ENCODE measurements around the gene ZC3H10. TPM values are rescaled to one million over a fixed set of nuclear protein-coding genes. Genes with fewer than 3 reads are reported as not detected.
"Not testable (repeated sequence)": the region's sequence is repeated elsewhere in the genome, so short reads cannot be mapped to it uniquely, and the experiment has no call there.

The ZC3H10 gene
- total RNA-seq, 2 donors from 2014 or later, result 7.1 to 15.0 TPM

DNA sequence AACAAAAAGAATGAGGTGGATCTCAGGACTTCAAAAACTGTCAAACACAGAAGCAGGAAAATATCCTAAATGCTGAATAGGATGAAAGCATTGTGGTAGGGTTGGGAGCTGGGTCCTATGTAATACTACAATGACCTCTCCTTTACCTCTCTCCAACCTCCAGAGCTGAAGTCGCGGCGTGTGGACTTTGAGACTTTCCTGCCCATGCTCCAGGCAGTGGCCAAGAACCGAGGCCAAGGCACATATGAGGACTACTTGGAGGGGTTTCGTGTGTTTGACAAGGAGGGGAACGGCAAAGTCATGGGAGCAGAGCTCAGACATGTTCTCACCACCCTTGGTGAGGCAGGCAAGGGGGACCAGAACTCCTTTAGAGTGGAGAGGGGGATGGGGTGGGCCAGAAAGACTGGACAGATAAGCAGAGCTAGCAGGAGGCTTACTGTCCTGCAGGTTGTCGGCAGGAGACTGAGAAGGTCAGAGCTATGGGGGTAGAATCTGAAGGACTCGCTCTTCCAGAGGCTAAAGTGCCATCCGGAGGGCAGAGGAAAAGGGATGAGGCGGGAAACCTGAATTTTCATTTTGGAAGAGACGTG lies 37.3 kb downstream of the ZC3H10 start:
- Mint-ChIP-seq H3K36me3 (peaks cover 29 to 52% of the 10 kb centered on the region in 2 donors), H3K27ac (peak overlapping the region in 1 of 2 donors; percentile 2), H3K9me3 (no peaks in the 10 kb centered on the region)
- DNase-seq (ENCODE audit: low spot score in 2 of 2) (no peak), ATAC-seq (no peak)

DNA sequence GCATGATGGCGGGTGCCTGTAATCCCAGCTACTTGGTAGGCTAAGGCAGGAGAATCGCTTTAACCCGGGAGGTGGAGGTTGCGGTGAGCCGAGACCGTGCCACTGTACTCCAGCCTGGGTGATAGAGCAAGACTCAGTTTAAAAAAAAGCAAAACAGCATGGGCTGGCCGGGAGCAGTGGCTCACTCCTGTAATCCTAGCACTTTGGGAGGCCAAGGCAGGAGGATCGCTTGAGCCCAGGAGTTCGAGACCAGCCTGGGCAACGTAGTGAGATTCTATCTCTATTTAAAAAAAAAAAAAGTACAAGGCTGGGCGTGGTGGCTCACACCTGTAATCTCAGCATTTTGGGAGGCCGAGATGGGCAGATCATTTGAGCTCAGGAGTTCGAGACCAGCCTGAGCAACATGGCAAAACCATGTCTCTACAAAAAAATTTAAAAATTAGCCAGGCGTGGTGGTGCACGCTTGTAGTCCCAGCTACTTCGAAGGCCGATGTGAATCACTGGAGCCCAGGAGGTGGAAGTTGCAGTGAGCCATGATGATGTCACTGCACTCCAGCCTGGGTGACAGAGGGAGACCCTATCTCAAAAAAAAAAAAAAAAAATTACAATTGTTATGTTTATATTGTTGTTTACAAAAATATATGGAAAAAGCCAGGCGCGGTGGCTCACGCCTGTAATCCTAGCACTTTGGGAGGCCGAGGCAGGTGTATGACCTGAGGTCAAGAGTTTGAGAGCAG lies 38.6 kb downstream of the ZC3H10 start:
- peak overlapping the region; percentile 95 to 96 for H3K27ac Mint-ChIP-seq
- H3K36me3 Mint-ChIP-seq, result peaks cover 42 to 65% of the 10 kb centered on the region in 2 donors
- H3K9me3 Mint-ChIP-seq; ATAC-seq; DNase-seq (ENCODE audit: low spot score in 2 of 2): not testable (repeated sequence)

DNA sequence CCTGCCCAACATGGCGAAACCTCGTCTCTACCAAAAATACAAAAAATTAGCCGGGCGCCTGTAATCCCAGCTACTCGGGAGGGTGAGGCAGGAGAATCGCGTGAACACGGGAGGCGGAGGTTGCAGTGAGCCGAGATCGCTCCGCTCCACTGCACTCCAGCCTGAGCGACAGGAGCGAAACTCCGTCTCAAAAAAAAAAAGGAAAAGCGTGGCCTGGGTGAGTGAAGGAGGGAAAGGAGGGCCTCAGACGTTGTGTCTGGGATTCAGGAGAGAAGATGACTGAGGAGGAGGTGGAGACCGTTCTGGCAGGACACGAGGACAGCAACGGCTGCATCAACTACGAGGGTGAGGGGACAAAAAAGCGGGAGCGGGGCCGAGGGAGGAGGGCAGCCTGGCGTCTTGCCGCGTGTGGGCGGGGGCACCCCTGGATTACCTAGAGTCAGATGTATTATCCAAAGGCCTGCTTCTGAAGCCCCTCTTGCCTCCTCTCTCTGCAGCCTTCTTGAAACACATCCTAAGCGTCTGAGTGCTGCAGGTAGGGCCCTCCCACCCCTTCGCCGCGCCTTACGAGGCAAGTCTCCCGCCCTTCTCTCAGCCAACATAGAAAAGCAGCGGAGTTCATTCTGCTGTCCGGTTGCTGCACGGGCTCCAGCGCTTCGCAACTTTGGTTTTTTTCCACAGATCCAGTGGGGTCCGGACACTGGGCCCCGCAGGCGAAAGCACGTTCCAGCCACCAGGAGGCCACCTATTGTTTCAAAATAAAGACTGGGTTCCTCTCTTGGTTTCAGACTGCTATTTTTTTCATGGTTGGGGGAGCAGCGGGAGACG lies 39.3 kb downstream of the ZC3H10 start:
- H3K27ac Mint-ChIP-seq, result peak overlapping the region; percentile 95 to 96
- peak in 1 of 2 donors; percentile 53 for DNase-seq (ENCODE audit: low spot score in 2 of 2)
- peaks cover 42 to 65% of the 10 kb centered on the region in 2 donors for H3K36me3 Mint-ChIP-seq
- peak; percentile 17 to 59 for ATAC-seq
- H3K9me3 Mint-ChIP-seq, result no peaks in the 10 kb centered on the region

DNA sequence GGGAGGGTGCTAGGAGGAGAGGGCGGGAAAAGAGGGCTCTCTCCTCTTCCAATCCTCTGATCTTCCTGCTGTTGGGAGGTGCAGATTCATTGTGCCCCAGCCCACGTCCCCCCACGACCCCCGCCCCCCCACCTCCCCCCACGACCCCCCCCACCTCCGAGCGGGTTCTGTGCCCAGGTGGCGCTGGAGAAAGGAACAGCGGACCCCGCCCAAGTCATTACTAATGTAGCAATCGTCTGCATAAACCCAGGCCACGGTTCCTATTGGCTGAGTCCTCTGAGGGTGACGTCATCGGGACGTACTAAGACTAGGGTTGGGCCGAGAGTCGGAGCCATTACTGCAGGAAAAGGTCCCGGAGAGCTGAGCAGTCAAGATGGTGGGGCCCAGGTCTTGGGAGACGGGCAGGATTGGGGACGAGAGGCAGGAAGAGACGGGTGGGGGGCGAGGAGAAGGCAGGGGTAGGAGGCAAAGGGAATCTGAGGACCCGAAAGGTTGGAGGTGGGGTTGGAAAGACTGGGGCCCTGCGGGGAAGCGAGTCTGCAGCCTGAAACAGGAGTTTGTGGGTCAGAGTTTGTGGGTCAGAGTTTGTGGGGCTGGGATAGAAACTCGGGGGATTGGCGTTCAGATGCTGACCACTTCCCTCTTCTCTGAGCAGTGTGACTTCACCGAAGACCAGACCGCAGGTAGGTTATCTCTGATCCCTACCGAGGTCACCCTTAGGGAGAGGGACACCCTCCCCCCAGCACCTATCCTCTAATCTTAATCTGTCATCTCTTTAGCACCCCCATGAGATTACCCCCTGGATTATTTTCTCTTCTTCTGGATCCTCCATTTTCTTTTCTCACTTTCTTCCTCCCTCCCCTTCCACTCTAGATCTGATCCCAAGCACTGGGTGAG lies 40.2 kb downstream of the ZC3H10 start, which contains the start of gene MYL6:
TSS of gene MYL6 (plus strand) at position 331 of the 897 bp plus-strand sequence. CDS start at position 374, 43 bp downstream.
- H3K27ac Mint-ChIP-seq, result peak within 1 kb of the TSS; percentile 95 to 98
- ATAC-seq (peak; percentile 86 to 92), DNase-seq (ENCODE audit: low spot score in 2 of 2) (peak; percentile 87 to 92)
- H3K36me3 Mint-ChIP-seq, result peaks cover 42 to 62% of the 10 kb centered on the region in 2 donors
- no peaks in the 10 kb centered on the region for H3K9me3 Mint-ChIP-seq

DNA sequence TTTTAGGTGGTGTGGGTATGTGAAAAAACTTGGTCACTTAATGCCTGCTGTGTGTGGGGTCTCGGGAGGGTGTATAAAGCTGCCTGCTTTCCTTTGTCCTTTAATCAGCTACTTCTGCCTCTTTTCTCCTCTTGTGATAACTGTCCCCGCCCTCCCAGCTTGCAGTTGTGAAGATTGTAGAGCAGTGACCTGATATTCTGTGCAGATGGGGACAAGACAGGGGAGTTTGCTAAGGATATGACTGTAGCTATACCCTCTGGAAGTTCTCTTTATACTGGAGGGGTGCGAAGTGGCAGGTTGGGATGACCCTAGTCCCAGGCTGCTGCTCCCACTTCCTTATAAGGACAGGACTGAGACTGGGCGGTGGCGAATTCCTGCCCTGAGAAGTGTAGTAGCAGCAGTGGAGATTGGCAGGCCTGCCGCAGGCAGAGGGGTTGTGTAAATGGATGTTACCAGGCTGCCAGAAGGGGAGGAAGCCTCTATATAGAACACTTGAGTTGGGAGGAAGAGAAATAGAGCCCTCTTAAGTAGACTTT lies 40.9 kb downstream of the ZC3H10 start:
- Mint-ChIP-seq H3K36me3 (peaks cover 42 to 62% of the 10 kb centered on the region in 2 donors), H3K27ac (peak overlapping the region; percentile 95 to 98), H3K9me3 (no peaks in the 10 kb centered on the region)
- peak in 1 of 2 donors; percentile 17 for ATAC-seq
- DNase-seq (ENCODE audit: low spot score in 2 of 2), result no peak

DNA sequence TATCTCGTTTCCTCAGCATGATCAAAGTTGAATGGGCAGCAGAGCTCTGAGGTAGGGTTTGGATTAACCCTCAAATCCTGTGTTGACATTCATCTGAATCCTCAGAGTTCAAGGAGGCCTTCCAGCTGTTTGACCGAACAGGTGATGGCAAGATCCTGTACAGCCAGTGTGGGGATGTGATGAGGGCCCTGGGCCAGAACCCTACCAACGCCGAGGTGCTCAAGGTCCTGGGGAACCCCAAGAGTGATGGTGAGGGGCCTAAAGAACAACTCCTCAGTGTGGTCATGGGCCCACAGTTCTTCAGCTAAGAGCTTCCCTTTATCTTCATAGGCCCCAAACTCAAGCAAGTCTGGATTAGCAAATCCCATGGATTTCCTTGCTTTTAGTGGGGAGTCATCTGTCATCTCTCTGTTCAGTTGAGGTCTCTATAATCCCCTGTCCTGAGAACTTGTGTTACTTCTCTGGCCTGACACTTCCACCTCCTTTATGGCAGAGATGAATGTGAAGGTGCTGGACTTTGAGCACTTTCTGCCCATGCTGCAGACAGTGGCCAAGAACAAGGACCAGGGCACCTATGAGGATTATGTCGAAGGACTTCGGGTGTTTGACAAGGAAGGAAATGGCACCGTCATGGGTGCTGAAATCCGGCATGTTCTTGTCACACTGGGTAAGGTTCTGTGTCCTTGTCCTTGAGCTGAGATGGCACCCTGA lies 41.6 kb downstream of the ZC3H10 start:
- ATAC-seq (no peak), DNase-seq (ENCODE audit: low spot score in 2 of 2) (no peak)
- peaks cover 42 to 62% of the 10 kb centered on the region in 2 donors for H3K36me3 Mint-ChIP-seq
- no peaks in the 10 kb centered on the region for H3K9me3 Mint-ChIP-seq
- H3K27ac Mint-ChIP-seq, result peak overlapping the region; percentile 95 to 98

DNA sequence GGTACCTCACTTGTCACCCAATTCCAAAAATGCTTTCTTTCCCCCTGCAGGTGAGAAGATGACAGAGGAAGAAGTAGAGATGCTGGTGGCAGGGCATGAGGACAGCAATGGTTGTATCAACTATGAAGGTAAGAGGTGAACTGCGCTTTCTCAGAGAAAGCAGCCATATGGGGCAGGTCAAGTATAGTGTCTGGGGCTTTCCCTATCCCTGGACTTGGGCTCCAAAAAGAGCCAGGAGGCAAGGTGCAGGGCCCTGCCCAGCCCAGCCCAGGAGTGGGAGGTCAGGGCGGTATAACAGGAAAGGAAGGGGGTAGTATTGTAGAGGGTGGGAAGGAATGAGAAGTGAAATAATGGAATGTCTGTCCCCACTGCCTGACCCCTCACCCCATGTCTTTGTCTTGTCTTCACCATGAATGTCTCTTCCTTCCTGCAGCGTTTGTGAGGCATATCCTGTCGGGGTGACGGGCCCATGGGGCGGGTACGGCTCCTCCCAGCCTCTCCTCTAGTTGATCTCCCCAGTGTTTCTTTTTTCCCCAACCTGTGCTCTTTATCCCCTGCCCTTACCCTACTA lies 42.2 kb downstream of the ZC3H10 start:
- Mint-ChIP-seq H3K9me3 (no peaks in the 10 kb centered on the region), H3K36me3 (peaks cover 42 to 61% of the 10 kb centered on the region in 2 donors), H3K27ac (peak overlapping the region; percentile 95 to 98)
- ATAC-seq (peak; percentile 22 to 38), DNase-seq (ENCODE audit: low spot score in 2 of 2) (peak in 1 of 2 donors; percentile 48)

DNA sequence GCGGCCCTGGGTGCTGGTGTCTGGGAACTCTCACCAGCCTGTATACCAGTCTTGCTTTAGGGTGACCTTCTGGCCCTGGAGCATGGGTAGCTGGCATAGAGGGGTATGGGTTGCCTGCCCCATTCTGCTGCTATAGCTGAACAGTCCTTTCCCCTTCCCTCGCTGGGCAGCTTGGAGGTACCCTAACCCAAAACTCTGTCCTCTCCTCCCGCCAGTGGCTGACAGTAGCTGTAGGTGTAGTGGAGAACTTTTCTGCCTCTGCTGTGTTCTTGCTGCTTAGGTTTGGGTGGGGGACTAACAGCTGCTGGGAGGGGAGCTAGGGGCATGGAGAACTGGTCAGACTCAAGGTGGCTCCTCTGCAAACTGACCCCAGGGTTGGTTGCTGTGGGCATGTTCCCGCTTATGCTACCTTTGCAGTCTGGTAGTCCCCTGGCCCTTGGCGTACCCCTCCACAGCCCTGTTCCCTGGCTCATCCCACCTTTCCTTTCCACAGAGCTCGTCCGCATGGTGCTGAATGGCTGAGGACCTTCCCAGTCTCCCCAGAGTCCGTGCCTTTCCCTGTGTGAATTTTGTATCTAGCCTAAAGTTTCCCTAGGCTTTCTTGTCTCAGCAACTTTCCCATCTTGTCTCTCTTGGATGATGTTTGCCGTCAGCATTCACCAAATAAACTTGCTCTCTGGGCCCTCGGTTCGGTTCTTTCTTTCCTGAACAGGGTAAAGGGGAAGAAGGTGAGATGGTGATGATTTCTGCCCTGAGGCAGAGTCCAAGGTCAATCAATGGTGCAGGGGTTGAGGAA lies 43.0 kb downstream of the ZC3H10 start:
- H3K9me3 Mint-ChIP-seq, result no peaks in the 10 kb centered on the region
- H3K36me3 Mint-ChIP-seq, result peaks cover 42 to 53% of the 10 kb centered on the region in 2 donors
- DNase-seq (ENCODE audit: low spot score in 2 of 2), result no peak
- H3K27ac Mint-ChIP-seq, result peak overlapping the region; percentile 81 to 95
- no peak for ATAC-seq

DNA sequence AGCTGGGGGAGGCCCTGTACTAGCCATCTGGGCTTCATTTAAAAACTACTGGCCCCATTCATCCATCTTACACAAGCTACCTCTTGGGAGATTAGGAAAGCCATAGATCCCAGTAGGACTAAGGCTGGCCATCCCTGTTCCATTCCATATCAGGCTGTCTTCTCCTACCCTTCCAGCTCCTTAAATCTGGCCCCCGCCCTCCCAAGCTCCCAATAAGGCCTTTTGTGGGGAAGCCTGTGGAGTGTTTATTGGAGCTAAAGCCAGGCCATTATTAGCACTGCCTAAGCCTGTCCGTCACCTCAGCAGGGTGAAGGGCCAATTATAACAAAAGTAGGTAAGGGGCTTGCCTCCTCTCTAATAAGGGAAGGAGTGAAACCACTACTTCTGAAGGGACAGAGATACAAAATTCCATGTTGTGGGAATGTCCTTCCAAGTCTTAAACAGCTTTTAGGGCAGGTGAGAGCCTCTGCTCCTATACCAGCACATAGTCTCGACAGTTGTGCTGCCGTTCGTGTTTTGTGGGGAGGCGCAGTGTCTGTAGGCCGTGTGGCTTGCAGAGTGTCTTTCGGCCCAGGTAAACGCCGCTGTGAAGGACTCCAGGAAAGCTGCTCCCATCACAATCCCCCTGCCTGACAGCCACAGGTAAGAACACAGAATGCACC lies 43.8 kb downstream of the ZC3H10 start:
- H3K9me3 Mint-ChIP-seq, result no peaks in the 10 kb centered on the region
- H3K27ac Mint-ChIP-seq, result peak overlapping the region; percentile 81 to 95
- peaks cover 42 to 48% of the 10 kb centered on the region in 2 donors for H3K36me3 Mint-ChIP-seq
- ATAC-seq (no peak), DNase-seq (ENCODE audit: low spot score in 2 of 2) (no peak)

DNA sequence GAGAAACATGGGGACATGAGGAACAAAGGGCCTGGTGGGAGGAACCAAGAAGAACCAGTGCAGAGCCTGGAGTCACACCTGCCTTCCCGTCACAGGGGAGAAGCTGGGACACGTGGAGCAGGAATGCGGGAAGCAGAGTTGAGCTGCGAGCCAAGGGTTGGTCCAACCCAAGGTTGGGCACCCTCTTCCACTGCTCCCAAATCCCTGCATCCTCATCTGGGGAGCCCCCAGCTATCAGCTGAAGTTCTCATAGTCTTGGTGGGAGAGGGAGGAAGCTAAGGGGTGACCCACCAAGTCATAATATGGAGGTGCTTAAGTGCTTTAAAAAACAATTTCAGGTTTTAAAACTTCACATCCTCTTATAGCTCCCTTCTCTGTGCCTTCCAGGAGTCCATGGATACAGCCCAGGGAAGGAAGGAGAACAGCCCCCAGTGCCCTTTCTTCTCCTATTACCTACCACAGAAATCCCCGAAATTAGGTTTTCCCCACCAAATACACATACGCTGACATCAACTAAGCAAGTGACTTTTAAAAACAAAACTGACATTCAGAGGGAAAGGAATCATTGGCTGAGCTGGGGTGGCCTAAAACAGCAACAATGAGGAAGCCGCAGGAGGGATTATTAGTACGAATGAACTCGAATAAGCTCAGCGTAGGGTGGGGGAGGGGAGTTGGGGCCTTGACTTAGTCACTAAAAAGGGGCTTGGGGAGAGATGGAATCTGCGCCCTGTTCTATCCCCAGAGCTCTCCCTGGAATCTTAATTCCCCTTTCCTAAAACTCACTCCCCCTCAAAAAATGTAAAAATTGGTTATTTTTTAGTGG lies 44.6 kb downstream of the ZC3H10 start:
- no peak for ATAC-seq
- Mint-ChIP-seq H3K36me3 (peaks cover 36 to 44% of the 10 kb centered on the region in 2 donors), H3K27ac (peak overlapping the region; percentile 39 to 95), H3K9me3 (no peaks in the 10 kb centered on the region)
- DNase-seq (ENCODE audit: low spot score in 2 of 2), result no peak

DNA sequence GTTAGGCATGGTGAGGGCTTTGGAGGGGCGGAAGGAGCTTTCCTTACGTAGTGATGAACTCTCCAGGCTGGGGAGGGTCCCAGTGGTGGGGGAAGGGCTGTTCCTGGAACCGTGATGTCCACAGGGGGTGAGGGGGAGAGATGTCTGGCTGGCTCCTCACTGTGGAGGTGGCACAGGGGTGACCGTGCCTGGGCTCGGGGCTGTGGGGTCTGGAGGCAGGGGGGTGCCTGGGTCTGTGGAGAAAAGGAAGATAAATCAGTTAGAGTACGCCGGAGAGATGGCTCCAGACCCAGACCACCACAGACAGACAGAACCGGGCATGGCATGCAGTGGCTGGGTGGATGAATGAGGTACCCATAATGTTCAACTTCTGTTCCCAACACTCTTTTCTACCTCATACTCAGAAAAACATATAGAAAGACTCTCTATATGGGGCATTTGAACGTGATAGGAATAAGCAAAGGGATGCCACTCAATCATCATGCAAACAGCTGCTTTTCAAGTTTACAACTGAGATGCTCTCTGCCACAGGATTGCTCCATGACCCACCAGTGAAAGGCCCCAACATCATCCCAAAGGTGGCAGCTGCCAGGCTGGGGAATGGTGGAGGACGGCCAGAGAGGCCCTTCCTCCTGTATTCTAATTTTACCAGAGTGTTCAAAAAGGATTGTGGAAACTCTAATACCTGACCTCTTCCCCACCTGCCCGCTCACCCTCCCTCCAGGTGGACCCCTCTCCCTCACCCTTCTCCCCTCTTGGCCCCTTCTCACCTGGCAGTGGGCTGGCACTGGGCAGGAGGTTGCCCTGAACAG lies 45.7 kb downstream of the ZC3H10 start:
- Mint-ChIP-seq H3K36me3 (peaks cover 29 to 38% of the 10 kb centered on the region in 2 donors), H3K27ac (peak overlapping the region; percentile 68 to 87), H3K9me3 (no peaks in the 10 kb centered on the region)
- DNase-seq (ENCODE audit: low spot score in 2 of 2) (no peak), ATAC-seq (no peak)

DNA sequence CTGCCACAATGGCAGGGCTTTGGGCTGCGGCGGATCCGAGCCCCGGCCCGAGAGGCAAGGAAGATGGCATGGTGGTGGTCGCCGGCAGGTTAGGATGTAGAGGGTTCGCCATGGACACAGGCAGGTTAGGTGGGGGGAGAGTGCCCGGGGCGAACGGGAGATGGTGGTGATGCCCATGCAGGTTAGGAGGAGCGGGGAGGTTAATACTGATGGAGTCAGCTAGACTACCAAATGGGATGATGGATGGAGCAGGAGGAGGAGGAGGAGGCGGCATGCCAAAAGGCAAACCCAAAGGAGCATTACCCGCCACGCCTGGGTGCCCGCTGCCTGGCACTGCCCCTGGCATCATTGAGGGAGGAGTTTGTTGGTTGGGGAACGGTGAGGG lies 46.3 kb downstream of the ZC3H10 start:
- H3K27ac Mint-ChIP-seq, result peak overlapping the region; percentile 68 to 87
- ATAC-seq (no peak), DNase-seq (ENCODE audit: low spot score in 2 of 2) (no peak)
- no peaks in the 10 kb centered on the region for H3K9me3 Mint-ChIP-seq
- peaks cover 23 to 32% of the 10 kb centered on the region in 2 donors for H3K36me3 Mint-ChIP-seq

All from activated naive CD4-positive, alpha-beta T cell treated with anti-CD3 and anti-CD28 coated beads, Interleukin-2, amount 50 U/mL, for 72 hours (primary cell).